PFSK-1 (cell line): ENCODE data around the gene CLCN4.

Experiments used
- FOXP2 ChIP-seq: optimal IDR thresholded peaks from 2 replicates; pipeline ENCODE3; 2011; ENCODE audit warnings: borderline replicate concordance, control low read depth, inconsistent platforms; ENCODE audit not compliant: insufficient read depth; ENCODE audit errors: extremely low read length, extremely low read depth
- POLR2AphosphoS5 ChIP-seq: IDR thresholded peaks from 2 replicates; pipeline ENCODE4 v1.6.1; 2012; ENCODE audit warnings: low read depth, mild to moderate bottlenecking, control low read depth, low read length, moderate library complexity
- SIN3A ChIP-seq: IDR thresholded peaks from 2 replicates; pipeline ENCODE4 v1.6.1; 2012; ENCODE audit warnings: mild to moderate bottlenecking, low read length, moderate library complexity, borderline replicate concordance; ENCODE audit not compliant: insufficient read depth
- TAF1 ChIP-seq: IDR thresholded peaks from 2 replicates; pipeline ENCODE4 v1.6.1; 2012; ENCODE audit warnings: low read length, control low read depth, borderline replicate concordance; ENCODE audit not compliant: insufficient read depth
- TF ChIP-seq, protein P1 (sequence below), 2 experiments: IDR thresholded peaks; 2 replicates each; pipeline versions ENCODE4 v1.6.1 to v1.8.0; 2011 to 2012; ENCODE audit warnings: low read depth in 2 of 2, low read length in 2 of 2, control low read depth in 1 of 2, inconsistent platforms in 1 of 2, mild to moderate bottlenecking in 1 of 2, moderate library complexity in 1 of 2; ENCODE audit not compliant: insufficient read depth in 1 of 2

DNA sequence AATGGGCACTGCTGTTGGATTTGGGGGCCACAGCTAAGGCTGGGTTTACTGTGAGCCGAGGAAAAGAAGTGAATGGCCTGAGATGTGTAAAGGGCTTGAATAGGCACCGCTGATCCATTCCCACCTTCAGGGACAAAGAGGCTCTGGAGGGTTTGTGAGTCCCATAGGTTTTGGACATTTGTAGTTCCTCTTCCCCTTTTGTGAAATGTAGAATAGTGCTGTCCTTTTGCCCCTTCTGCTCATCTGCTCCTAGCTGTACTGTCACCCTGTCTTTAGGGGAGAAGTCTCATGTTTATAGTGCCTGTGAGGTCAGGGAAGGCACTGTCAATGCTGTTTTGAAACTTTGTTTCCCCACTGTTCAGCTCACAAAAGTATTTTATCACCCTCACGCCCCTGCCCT is 26.4 kb upstream of the CLCN4 start:
- no peak for TF ChIP-seq SIN3A
- no peak for TF ChIP-seq POLR2AphosphoS5
- TF ChIP-seq TAF1: no peak
- TF ChIP-seq, protein P1, sequence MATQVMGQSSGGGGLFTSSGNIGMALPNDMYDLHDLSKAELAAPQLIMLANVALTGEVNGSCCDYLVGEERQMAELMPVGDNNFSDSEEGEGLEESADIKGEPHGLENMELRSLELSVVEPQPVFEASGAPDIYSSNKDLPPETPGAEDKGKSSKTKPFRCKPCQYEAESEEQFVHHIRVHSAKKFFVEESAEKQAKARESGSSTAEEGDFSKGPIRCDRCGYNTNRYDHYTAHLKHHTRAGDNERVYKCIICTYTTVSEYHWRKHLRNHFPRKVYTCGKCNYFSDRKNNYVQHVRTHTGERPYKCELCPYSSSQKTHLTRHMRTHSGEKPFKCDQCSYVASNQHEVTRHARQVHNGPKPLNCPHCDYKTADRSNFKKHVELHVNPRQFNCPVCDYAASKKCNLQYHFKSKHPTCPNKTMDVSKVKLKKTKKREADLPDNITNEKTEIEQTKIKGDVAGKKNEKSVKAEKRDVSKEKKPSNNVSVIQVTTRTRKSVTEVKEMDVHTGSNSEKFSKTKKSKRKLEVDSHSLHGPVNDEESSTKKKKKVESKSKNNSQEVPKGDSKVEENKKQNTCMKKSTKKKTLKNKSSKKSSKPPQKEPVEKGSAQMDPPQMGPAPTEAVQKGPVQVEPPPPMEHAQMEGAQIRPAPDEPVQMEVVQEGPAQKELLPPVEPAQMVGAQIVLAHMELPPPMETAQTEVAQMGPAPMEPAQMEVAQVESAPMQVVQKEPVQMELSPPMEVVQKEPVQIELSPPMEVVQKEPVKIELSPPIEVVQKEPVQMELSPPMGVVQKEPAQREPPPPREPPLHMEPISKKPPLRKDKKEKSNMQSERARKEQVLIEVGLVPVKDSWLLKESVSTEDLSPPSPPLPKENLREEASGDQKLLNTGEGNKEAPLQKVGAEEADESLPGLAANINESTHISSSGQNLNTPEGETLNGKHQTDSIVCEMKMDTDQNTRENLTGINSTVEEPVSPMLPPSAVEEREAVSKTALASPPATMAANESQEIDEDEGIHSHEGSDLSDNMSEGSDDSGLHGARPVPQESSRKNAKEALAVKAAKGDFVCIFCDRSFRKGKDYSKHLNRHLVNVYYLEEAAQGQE (IDR thresholded peaks at IDR 0.05; ENCODE audit: insufficient read depth in 1 of 2, low read depth in 2 of 2, low read length in 2 of 2): no peak
- no peak for TF ChIP-seq FOXP2
